Measurements from ENCODE around the gene ALDH6A1.

Gene ALDH6A1

GRCh38 chr14:74081491-74081890 lies 2.8 kb downstream of the ALDH6A1 start:
- no peaks in the 10 kb centered on the region for H3K27me3 ChIP-seq (ENCODE audit: insufficient read depth, low read length)
- H3K9me3 ChIP-seq (ENCODE audit: low read length) = no peaks in the 10 kb centered on the region
- no peak overlapping the region for H2AFZ ChIP-seq (ENCODE audit: low read depth, low read length)
- H3K36me3 ChIP-seq (ENCODE audit: insufficient read depth, low read length) = no peaks in the 10 kb centered on the region
- peaks cover 20% of the 10 kb centered on the region for H3K4me1 ChIP-seq (ENCODE audit: insufficient read depth, low read length)
- H3K4me3 ChIP-seq (ENCODE audit: low read length) = no peak overlapping the region

DNA sequence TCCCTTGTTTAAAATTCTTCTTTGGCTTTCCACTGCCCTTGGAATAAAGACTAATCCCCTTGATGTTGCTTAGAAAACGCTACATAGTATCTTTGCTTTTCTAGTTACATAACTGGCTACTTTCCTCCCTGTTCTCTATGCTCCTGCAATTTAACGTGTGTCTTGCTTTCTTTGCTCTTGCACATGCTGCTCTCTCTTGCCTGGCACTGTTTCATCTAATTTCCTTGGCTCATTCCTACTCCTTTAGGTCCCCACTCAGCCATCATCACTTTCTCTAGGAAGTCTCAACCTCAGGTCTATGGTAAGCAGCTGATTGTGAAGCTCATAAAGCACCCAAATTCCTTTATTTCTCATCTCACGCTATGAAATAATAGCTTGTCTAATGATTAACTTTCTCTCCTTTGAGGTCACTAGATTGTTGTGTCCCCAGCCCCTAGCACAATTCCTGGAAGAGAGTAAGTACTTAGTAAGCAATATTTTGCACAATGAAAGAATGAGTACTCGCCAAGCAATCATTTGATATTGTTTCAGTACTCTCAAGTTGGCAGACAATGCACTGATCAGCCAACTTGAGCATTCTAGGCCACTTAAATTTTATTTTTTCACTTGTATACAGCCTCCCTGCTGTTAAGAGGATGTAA lies 3.3 kb downstream of the ALDH6A1 start:
- Histone ChIP-seq H3K9me3 (ENCODE audit: low read length) (no peaks in the 10 kb centered on the region), H3K4me3 (ENCODE audit: low read length) (no peak overlapping the region), H3K27me3 (ENCODE audit: insufficient read depth, low read length) (no peaks in the 10 kb centered on the region), H3K36me3 (ENCODE audit: insufficient read depth, low read length) (no peaks in the 10 kb centered on the region), H2AFZ (ENCODE audit: low read depth, low read length) (no peak overlapping the region), H3K4me1 (ENCODE audit: insufficient read depth, low read length) (peaks cover 14% of the 10 kb centered on the region)

DNA sequence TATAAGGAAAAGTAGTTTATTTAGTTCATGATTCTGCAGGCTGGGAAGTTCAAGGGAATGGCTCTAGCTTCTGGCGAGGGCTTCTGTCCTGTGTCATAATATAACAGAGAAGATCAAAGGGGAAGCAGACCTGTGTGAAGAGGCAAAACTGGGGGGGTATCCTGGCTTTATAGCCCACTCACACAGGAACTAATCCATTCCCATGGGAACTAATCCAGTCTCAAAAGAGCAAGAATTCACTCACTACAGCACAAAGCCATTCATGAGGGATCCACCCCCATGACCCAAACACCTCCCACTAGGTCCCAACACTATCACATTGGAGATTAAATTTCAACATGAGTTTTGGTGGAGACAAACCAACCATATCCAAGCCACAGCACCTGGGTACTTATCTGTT lies 6.9 kb downstream of the ALDH6A1 start:
- H2AFZ ChIP-seq (ENCODE audit: low read depth, low read length) = no peak overlapping the region
- H3K36me3 ChIP-seq (ENCODE audit: insufficient read depth, low read length) = peaks cover 6% of the 10 kb centered on the region
- no peaks in the 10 kb centered on the region for H3K4me1 ChIP-seq (ENCODE audit: insufficient read depth, low read length)
- no peaks in the 10 kb centered on the region for H3K9me3 ChIP-seq (ENCODE audit: low read length)
- H3K4me3 ChIP-seq (ENCODE audit: low read length) = no peak overlapping the region
- no peaks in the 10 kb centered on the region for H3K27me3 ChIP-seq (ENCODE audit: insufficient read depth, low read length)

GRCh38 chr14:74065746-74066575 lies 18.3 kb downstream of the ALDH6A1 start:
- Histone ChIP-seq H3K4me3 (ENCODE audit: low read length) (no peak overlapping the region), H3K4me1 (ENCODE audit: insufficient read depth, low read length) (no peaks in the 10 kb centered on the region), H2AFZ (ENCODE audit: low read depth, low read length) (no peak overlapping the region), H3K27me3 (ENCODE audit: insufficient read depth, low read length) (no peaks in the 10 kb centered on the region), H3K36me3 (ENCODE audit: insufficient read depth, low read length) (peaks cover 44% of the 10 kb centered on the region), H3K9me3 (ENCODE audit: low read length) (no peaks in the 10 kb centered on the region)

GRCh38 chr14:74064883-74065282 lies 19.4 kb downstream of the ALDH6A1 start:
- H3K4me3 ChIP-seq (ENCODE audit: low read length) = no peak overlapping the region
- H2AFZ ChIP-seq (ENCODE audit: low read depth, low read length) = no peak overlapping the region
- no peaks in the 10 kb centered on the region for H3K27me3 ChIP-seq (ENCODE audit: insufficient read depth, low read length)
- H3K36me3 ChIP-seq (ENCODE audit: insufficient read depth, low read length) = peaks cover 48% of the 10 kb centered on the region
- H3K4me1 ChIP-seq (ENCODE audit: insufficient read depth, low read length) = no peaks in the 10 kb centered on the region
- H3K9me3 ChIP-seq (ENCODE audit: low read length) = no peaks in the 10 kb centered on the region

- H3K36me3 ChIP-seq (ENCODE audit: insufficient read depth, low read length) = peaks cover 52% of the 10 kb centered on the region
- no peaks in the 10 kb centered on the region for H3K4me1 ChIP-seq (ENCODE audit: insufficient read depth, low read length)
- no peak overlapping the region for H3K4me3 ChIP-seq (ENCODE audit: low read length)
- no peaks in the 10 kb centered on the region for H3K9me3 ChIP-seq (ENCODE audit: low read length)
- no peaks in the 10 kb centered on the region for H3K27me3 ChIP-seq (ENCODE audit: insufficient read depth, low read length)
- no peak overlapping the region for H2AFZ ChIP-seq (ENCODE audit: low read depth, low read length)
Observed at GRCh38 chr14:74064426-74064825, 19.8 kb downstream of the ALDH6A1 start.

DNA sequence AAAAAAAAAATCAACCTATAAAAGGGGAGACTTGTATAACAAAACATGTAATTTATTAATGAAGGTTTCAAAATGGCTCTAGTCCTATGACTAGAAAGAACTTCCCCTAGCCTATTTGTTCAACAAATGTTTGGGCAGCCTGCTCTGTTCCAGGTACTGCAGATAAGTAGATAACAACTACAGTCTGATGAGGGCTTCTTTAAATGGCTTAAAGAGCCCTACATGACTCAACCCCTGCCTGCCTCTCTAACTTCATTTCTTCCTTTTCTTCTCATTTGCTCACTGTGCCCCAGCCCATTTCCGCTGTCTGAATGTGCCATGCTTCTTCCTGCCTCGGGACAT lies 21.5 kb downstream of the ALDH6A1 start:
- Histone ChIP-seq H2AFZ (ENCODE audit: low read depth, low read length) (no peak overlapping the region), H3K27me3 (ENCODE audit: insufficient read depth, low read length) (no peaks in the 10 kb centered on the region), H3K4me3 (ENCODE audit: low read length) (no peak overlapping the region), H3K36me3 (ENCODE audit: insufficient read depth, low read length) (peaks cover 51% of the 10 kb centered on the region), H3K4me1 (ENCODE audit: insufficient read depth, low read length) (no peaks in the 10 kb centered on the region), H3K9me3 (ENCODE audit: low read length) (no peaks in the 10 kb centered on the region)

- Histone ChIP-seq H2AFZ (ENCODE audit: low read depth, low read length) (no peak overlapping the region), H3K27me3 (ENCODE audit: insufficient read depth, low read length) (no peaks in the 10 kb centered on the region), H3K4me1 (ENCODE audit: insufficient read depth, low read length) (no peaks in the 10 kb centered on the region), H3K36me3 (ENCODE audit: insufficient read depth, low read length) (peaks cover 7% of the 10 kb centered on the region), H3K4me3 (ENCODE audit: low read length) (no peak overlapping the region), H3K9me3 (ENCODE audit: low read length) (no peaks in the 10 kb centered on the region)
Observed at GRCh38 chr14:74049876-74050495, 34.3 kb downstream of the ALDH6A1 start.

DNA sequence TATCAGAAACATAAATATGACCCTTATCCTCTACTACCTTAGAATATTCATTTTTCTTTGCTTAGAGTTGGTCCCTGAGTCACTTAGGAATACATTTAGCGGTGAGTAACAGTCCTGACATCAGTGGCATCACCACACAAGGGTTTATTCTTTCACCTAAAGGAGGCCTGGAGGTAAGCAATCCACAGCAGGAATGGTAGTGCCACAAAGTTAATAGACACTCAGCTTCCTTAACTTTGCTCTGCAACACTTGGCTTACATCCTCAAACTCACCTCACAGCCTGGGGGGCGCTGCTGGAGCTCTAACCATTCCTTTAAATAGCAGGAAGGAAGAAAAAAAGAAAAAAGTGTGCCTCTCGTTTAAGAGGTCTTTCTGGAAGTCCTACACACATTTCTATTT lies 36.0 kb downstream of the ALDH6A1 start:
- no peaks in the 10 kb centered on the region for H3K4me1 ChIP-seq (ENCODE audit: insufficient read depth, low read length)
- H3K4me3 ChIP-seq (ENCODE audit: low read length) = no peak overlapping the region

GRCh38 chr14:74045522-74045921 lies 38.7 kb downstream of the ALDH6A1 start:
- no peaks in the 10 kb centered on the region for H3K4me1 ChIP-seq (ENCODE audit: insufficient read depth, low read length)
- H3K4me3 ChIP-seq (ENCODE audit: low read length) = no peak overlapping the region
- H3K9me3 ChIP-seq (ENCODE audit: low read length) = no peaks in the 10 kb centered on the region
- peaks cover 4% of the 10 kb centered on the region for H3K36me3 ChIP-seq (ENCODE audit: insufficient read depth, low read length)
- H2AFZ ChIP-seq (ENCODE audit: low read depth, low read length) = no peak overlapping the region
- no peaks in the 10 kb centered on the region for H3K27me3 ChIP-seq (ENCODE audit: insufficient read depth, low read length)

More for the DNA sequence above, 36.0 kb downstream of the ALDH6A1 start:
- H3K9me3 ChIP-seq (ENCODE audit: low read length) = no peaks in the 10 kb centered on the region
- no peaks in the 10 kb centered on the region for H3K27me3 ChIP-seq (ENCODE audit: insufficient read depth, low read length)
- peaks cover 4% of the 10 kb centered on the region for H3K36me3 ChIP-seq (ENCODE audit: insufficient read depth, low read length)
- H2AFZ ChIP-seq (ENCODE audit: low read depth, low read length) = no peak overlapping the region

DNA sequence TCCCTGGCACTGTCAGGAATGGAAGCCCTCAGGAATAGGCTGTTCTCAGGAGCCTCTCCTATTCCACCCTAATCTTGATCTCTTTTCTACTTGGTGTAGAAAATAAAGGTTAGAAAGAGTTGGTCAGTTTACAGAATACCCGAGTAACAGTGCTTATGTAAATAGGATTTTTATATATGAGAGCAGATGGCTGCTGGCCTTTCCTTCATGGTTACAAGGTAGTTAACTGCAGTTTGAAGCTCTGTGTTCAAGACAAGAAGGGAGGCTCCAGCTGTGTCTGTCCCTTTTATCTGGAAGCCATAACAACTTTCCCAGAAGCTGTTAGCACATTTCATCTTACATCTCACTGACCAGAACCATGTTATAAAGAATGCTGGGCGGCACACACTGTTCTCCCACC lies 42.0 kb downstream of the ALDH6A1 start:
- H3K27me3 ChIP-seq (ENCODE audit: insufficient read depth, low read length) = no peaks in the 10 kb centered on the region
- no peak overlapping the region for H2AFZ ChIP-seq (ENCODE audit: low read depth, low read length)
- no peak overlapping the region for H3K4me3 ChIP-seq (ENCODE audit: low read length)
- H3K9me3 ChIP-seq (ENCODE audit: low read length) = no peaks in the 10 kb centered on the region
- no peaks in the 10 kb centered on the region for H3K4me1 ChIP-seq (ENCODE audit: insufficient read depth, low read length)
- H3K36me3 ChIP-seq (ENCODE audit: insufficient read depth, low read length) = no peaks in the 10 kb centered on the region

GRCh38 chr14:74038020-74038859 lies 46.0 kb downstream of the ALDH6A1 start:
- Histone ChIP-seq H3K9me3 (ENCODE audit: low read length) (no peaks in the 10 kb centered on the region), H3K27me3 (ENCODE audit: insufficient read depth, low read length) (no peaks in the 10 kb centered on the region), H3K36me3 (ENCODE audit: insufficient read depth, low read length) (no peaks in the 10 kb centered on the region), H2AFZ (ENCODE audit: low read depth, low read length) (no peak overlapping the region), H3K4me1 (ENCODE audit: insufficient read depth, low read length) (no peaks in the 10 kb centered on the region), H3K4me3 (ENCODE audit: low read length) (no peak overlapping the region)

DNA sequence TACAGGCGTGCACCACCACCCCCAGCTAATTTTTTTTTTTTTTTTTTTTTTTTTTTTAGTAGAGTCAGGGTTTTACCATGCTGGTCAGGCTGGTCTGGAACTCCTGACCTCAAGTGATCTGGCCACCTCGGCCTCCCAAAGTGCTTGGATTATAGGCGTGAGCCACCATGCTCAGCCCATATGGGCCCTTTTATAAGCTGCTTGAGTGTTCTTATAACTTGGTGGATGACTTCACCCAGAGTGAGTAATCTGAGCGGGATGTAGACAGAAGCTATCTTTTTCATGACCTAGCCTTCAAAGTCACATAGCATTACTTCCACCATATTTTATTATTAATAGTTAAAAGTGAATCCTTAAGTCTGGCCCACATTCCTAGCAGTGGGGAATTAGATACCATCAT lies 48.7 kb downstream of the ALDH6A1 start:
- no peaks in the 10 kb centered on the region for H3K36me3 ChIP-seq (ENCODE audit: insufficient read depth, low read length)
- no peaks in the 10 kb centered on the region for H3K9me3 ChIP-seq (ENCODE audit: low read length)
- no peaks in the 10 kb centered on the region for H3K27me3 ChIP-seq (ENCODE audit: insufficient read depth, low read length)
- H2AFZ ChIP-seq (ENCODE audit: low read depth, low read length) = no peak overlapping the region
- no peak overlapping the region for H3K4me3 ChIP-seq (ENCODE audit: low read length)
- no peaks in the 10 kb centered on the region for H3K4me1 ChIP-seq (ENCODE audit: insufficient read depth, low read length)
